GM19099 (cell line): ENCODE data around the gene STAMBPL1.

ENCODE experiments used
- POLR2A ChIP-seq: IDR thresholded peaks from 3 replicates; pipeline ENCODE4 v1.6.1; 2011; ENCODE audit warnings: low read depth; ENCODE audit not compliant: insufficient read length; ENCODE audit errors: extremely low read depth

The STAMBPL1 gene

GRCh38 chr10:88879534-88880281, at the start of gene STAMBPL1:
Gene STAMBPL1 (plus strand): TSS chr10:88880245. CDS start chr10:88901709, 21,464 bp downstream.
- TF ChIP-seq POLR2A = no peak

- no peak for TF ChIP-seq POLR2A
Observed at GRCh38 chr10:88830643-88831268, 49.3 kb upstream of the STAMBPL1 start.

GRCh38 chr10:88831709-88832108, 48.3 kb upstream of the STAMBPL1 start:
- TF ChIP-seq POLR2A = no peak

GRCh38 chr10:88832376-88832775, 47.7 kb upstream of the STAMBPL1 start:
- no peak for TF ChIP-seq POLR2A

- no peak for TF ChIP-seq POLR2A
Observed at GRCh38 chr10:88833156-88833555, 46.9 kb upstream of the STAMBPL1 start.

- TF ChIP-seq POLR2A = no peak
Observed at GRCh38 chr10:88833723-88834122, 46.3 kb upstream of the STAMBPL1 start.

GRCh38 chr10:88835096-88835909, 44.7 kb upstream of the STAMBPL1 start:
- TF ChIP-seq POLR2A = no peak

- no peak for TF ChIP-seq POLR2A
Observed at GRCh38 chr10:88835910-88836221, 44.2 kb upstream of the STAMBPL1 start.

GRCh38 chr10:88838766-88839350, 41.2 kb upstream of the STAMBPL1 start:
- TF ChIP-seq POLR2A = no peak

GRCh38 chr10:88840104-88840503, 39.9 kb upstream of the STAMBPL1 start:
- TF ChIP-seq POLR2A = no peak

- no peak for TF ChIP-seq POLR2A
Observed at GRCh38 chr10:88840881-88841280, 39.2 kb upstream of the STAMBPL1 start.

GRCh38 chr10:88841316-88842111, 38.5 kb upstream of the STAMBPL1 start:
- TF ChIP-seq POLR2A = no peak

- no peak for TF ChIP-seq POLR2A
Observed at GRCh38 chr10:88843171-88843570, 36.9 kb upstream of the STAMBPL1 start.

- no peak for TF ChIP-seq POLR2A
Observed at GRCh38 chr10:88848499-88848898, 31.5 kb upstream of the STAMBPL1 start.

GRCh38 chr10:88849234-88849633, 30.8 kb upstream of the STAMBPL1 start:
- TF ChIP-seq POLR2A = no peak
